Loucy (cell line): ENCODE data around the gene TUBA3E.
A peak's percentile ranks its signal among the peaks of the same experiment; 100 is the strongest.

ENCODE experiments used
- H2AFZ ChIP-seq: fragments of 200-600 bp; sonication (generic); 2 replicates; pipeline ENCODE4 v1.6.0; 2016; ENCODE audit warnings: antibody characterized with exemption, mild to moderate bottlenecking, low read length, moderate library complexity
- H3F3A ChIP-seq: fragments of 200-600 bp; 2 replicates; pipeline ENCODE4 v1.6.0; 2016; ENCODE audit warnings: antibody characterized with exemption, low read depth, mild to moderate bottlenecking
- H3K27me3 ChIP-seq: fragments of 200-600 bp; sonication (generic); 2 replicates; pipeline ENCODE4 v1.6.1; 2014; ENCODE audit warnings: low read length, mild to moderate bottlenecking; ENCODE audit not compliant: insufficient read depth, poor library complexity, severe bottlenecking
- H3K36me3 ChIP-seq: fragments of 200-600 bp; sonication (generic); 2 replicates; pipeline ENCODE4 v1.6.1; 2016; ENCODE audit warnings: low read length; ENCODE audit not compliant: insufficient read depth
- H3K4me1 ChIP-seq: fragments of 200-600 bp; sonication (generic); 2 replicates; pipeline ENCODE4 v1.5.1; 2014; ENCODE audit warnings: low read length, mild to moderate bottlenecking; ENCODE audit not compliant: insufficient read depth, poor library complexity, severe bottlenecking
- H3K4me2 ChIP-seq: fragments of 200-600 bp; sonication (generic); 2 replicates; pipeline ENCODE4 v1.6.0; 2014; ENCODE audit warnings: antibody characterized with exemption, low read length, low read depth, mild to moderate bottlenecking; ENCODE audit not compliant: poor library complexity, severe bottlenecking
- H3K4me3 ChIP-seq: fragments of 200-600 bp; sonication (generic); 2 replicates; pipeline ENCODE4 v1.5.1; 2014; ENCODE audit warnings: low read length, mild to moderate bottlenecking, mixed read lengths; ENCODE audit not compliant: poor library complexity, severe bottlenecking
- H3K79me2 ChIP-seq: fragments of 200-600 bp; sonication (generic); 2 replicates; pipeline ENCODE4 v1.6.1; 2014; ENCODE audit warnings: low read length; ENCODE audit not compliant: insufficient read depth
- H3K9ac ChIP-seq: fragments of 200-600 bp; sonication (generic); 2 replicates; pipeline ENCODE4 v1.6.0; 2014; ENCODE audit warnings: mild to moderate bottlenecking, low read depth, low read length, moderate library complexity; ENCODE audit not compliant: poor library complexity, severe bottlenecking
- H3K9me2 ChIP-seq: fragments of 200-600 bp; sonication (generic); replicated peaks from 2 replicates; pipeline ENCODE4 v1.6.1; 2016; ENCODE audit warnings: low read depth, low read length, mixed read lengths
- H3K9me3 ChIP-seq: fragments of 200-600 bp; sonication (generic); 2 replicates; pipeline ENCODE4 v1.6.1; 2014; ENCODE audit warnings: mild to moderate bottlenecking, antibody characterized with exemption, low read length, low read depth; ENCODE audit not compliant: insufficient read depth
- H4K20me1 ChIP-seq: fragments of 200-600 bp; sonication (generic); 2 replicates; pipeline ENCODE4 v1.6.0; 2014; ENCODE audit warnings: antibody characterized with exemption, low read length, mild to moderate bottlenecking; ENCODE audit not compliant: insufficient read depth, poor library complexity, severe bottlenecking
- EZH2phosphoT487 ChIP-seq: fragments of 200-600 bp; IDR thresholded peaks from 2 replicates; pipeline ENCODE4 v1.6.1; 2018; ENCODE audit warnings: antibody characterized with exemption, mild to moderate bottlenecking, moderate library complexity, borderline replicate concordance
- TF ChIP-seq, protein P1 (sequence below): fragments of 200-600 bp; sonication (generic); conservative IDR thresholded peaks from 2 replicates; pipeline ENCODE4 v1.5.1; 2014; ENCODE audit warnings: mild to moderate bottlenecking, antibody characterized with exemption, low read length

The TUBA3E gene

DNA sequence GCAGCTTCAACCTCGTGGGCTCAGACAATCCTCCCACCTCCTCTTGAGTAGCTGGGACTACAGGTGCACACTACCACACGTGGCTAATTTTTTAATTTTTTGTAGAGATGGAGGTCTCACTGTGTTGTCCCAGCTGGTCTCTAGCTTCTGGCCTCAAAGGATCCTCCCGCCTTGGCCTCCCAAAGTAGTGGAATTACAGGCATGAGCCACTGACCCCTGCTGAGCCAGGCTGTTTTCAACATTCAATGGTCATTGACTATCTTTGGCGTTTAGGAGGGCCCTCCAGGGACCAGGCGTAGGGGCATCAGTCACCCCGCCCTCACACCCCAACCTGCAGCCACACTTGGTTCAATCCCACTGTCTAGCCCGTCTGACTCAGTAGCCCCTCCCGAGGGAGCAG lies 11.0 kb downstream of the TUBA3E start:
- no peak for TF ChIP-seq EZH2phosphoT487
- TF ChIP-seq, protein P1, sequence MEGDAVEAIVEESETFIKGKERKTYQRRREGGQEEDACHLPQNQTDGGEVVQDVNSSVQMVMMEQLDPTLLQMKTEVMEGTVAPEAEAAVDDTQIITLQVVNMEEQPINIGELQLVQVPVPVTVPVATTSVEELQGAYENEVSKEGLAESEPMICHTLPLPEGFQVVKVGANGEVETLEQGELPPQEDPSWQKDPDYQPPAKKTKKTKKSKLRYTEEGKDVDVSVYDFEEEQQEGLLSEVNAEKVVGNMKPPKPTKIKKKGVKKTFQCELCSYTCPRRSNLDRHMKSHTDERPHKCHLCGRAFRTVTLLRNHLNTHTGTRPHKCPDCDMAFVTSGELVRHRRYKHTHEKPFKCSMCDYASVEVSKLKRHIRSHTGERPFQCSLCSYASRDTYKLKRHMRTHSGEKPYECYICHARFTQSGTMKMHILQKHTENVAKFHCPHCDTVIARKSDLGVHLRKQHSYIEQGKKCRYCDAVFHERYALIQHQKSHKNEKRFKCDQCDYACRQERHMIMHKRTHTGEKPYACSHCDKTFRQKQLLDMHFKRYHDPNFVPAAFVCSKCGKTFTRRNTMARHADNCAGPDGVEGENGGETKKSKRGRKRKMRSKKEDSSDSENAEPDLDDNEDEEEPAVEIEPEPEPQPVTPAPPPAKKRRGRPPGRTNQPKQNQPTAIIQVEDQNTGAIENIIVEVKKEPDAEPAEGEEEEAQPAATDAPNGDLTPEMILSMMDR = no peak
- H3K27me3 ChIP-seq = no peaks in the 10 kb centered on the region
- H3K9me3 ChIP-seq = no peaks in the 10 kb centered on the region
- no peaks in the 10 kb centered on the region for H3K36me3 ChIP-seq
- peaks cover 17% of the 10 kb centered on the region for H3K4me1 ChIP-seq
- H3K9me2 ChIP-seq = no peaks in the 10 kb centered on the region
- no peak overlapping the region for H3K4me3 ChIP-seq
- no peak overlapping the region for H2AFZ ChIP-seq
- no peak overlapping the region for H3K9ac ChIP-seq
- H4K20me1 ChIP-seq = peaks cover 22% of the 10 kb centered on the region
- H3F3A ChIP-seq = no peaks in the 10 kb centered on the region
- peaks cover 41% of the 10 kb centered on the region for H3K79me2 ChIP-seq
- H3K4me2 ChIP-seq = no peak overlapping the region

DNA sequence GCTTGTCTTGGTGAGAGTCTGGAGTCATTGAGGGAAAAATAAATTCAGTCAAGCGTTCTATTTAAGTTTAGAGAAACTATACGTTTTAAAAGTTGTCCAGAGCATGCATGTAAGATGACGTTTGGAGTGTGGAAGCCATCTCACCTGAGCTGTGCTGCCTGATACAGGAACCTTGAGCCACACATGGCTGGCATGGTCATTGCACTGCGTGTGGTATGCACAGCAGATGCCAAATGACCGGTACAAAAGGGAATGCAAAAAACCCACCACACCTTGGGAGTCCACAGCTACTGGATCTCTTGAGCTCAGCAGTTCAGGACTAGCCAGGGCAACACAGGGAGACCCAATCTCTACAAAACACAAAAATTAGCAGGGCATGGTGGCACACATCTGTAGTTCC lies 11.8 kb downstream of the TUBA3E start:
- H3K79me2 ChIP-seq = peaks cover 43% of the 10 kb centered on the region
- no peak overlapping the region for H2AFZ ChIP-seq
- H3K36me3 ChIP-seq = no peaks in the 10 kb centered on the region
- H3K9ac ChIP-seq = no peak overlapping the region
- H3K9me3 ChIP-seq = no peaks in the 10 kb centered on the region
- H3K27me3 ChIP-seq = no peaks in the 10 kb centered on the region
- TF ChIP-seq, protein P1 = no peak
- TF ChIP-seq EZH2phosphoT487 = no peak
- H3K9me2 ChIP-seq = no peaks in the 10 kb centered on the region
- peaks cover 17% of the 10 kb centered on the region for H3K4me1 ChIP-seq
- peaks cover 22% of the 10 kb centered on the region for H4K20me1 ChIP-seq
- no peak overlapping the region for H3K4me3 ChIP-seq
- no peaks in the 10 kb centered on the region for H3F3A ChIP-seq
- peak overlapping the region; percentile 21 for H3K4me2 ChIP-seq

DNA sequence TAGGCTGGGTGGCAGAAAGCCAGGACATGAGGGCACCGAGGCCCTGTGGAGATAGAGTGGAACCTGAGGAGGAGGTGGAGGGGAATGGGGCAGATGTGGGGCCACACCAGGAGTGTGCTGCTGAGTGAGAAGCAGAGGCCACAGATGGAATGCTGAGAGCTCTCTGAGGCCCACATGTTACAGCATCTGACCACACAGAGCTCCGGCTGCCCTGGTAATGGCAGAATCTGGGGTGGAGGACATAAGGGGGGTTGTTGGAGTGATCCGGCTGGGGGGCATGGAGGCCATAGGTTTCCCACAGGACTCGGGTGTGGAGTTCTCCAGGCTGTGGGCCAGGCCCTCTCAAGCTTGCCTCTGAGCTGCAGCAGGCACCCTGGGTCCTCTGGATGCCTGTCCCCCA lies 12.3 kb downstream of the TUBA3E start:
- no peaks in the 10 kb centered on the region for H3K36me3 ChIP-seq
- no peak overlapping the region for H3K9ac ChIP-seq
- H3K9me3 ChIP-seq = no peaks in the 10 kb centered on the region
- peaks cover 17% of the 10 kb centered on the region for H3K4me1 ChIP-seq
- H2AFZ ChIP-seq = no peak overlapping the region
- H3F3A ChIP-seq = no peaks in the 10 kb centered on the region
- no peaks in the 10 kb centered on the region for H3K9me2 ChIP-seq
- H3K27me3 ChIP-seq = no peaks in the 10 kb centered on the region
- peaks cover 26% of the 10 kb centered on the region for H4K20me1 ChIP-seq
- peak overlapping the region; percentile 17 for H3K4me3 ChIP-seq
- peaks cover 48% of the 10 kb centered on the region for H3K79me2 ChIP-seq
- TF ChIP-seq, protein P1 = no peak
- TF ChIP-seq EZH2phosphoT487 = no peak
- peak overlapping the region; percentile 21 for H3K4me2 ChIP-seq
